Measurements from ENCODE around the gene SMARCE1. TPM values are rescaled to one million over a fixed set of nuclear protein-coding genes. Genes with fewer than 3 reads are reported as not detected.

SMARCE1 gene
- total RNA-seq, 1 experiment from 2014 or later: 57.9 TPM

GRCh38 chr17:40645943-40646342 lies 1.7 kb downstream of the SMARCE1 start:
- no peak for ATAC-seq
- no TSS peak for BruUV-seq (replicated peaks)

GRCh38 chr17:40645291-40645690 lies 2.3 kb downstream of the SMARCE1 start:
- H3K4me1 ChIP-seq (ENCODE audit: insufficient read depth, low read length): peaks cover 15% of the 10 kb centered on the region
- CTCF ChIA-PET: no interaction called here
- peaks cover 40% of the 10 kb centered on the region for H3K36me3 ChIP-seq (ENCODE audit: low read depth, low read length)
- no peaks in the 10 kb centered on the region for H3F3A ChIP-seq (ENCODE audit: low read length, unreplicated experiment)
- DNase-seq (no peak), ATAC-seq (no peak)
- H3K4me3 ChIP-seq (ENCODE audit: low read length): no peak overlapping the region
- POLR2A ChIA-PET (ENCODE audit: unreplicated experiment): no interaction called here
- no peaks in the 10 kb centered on the region for H3K9me3 ChIP-seq (ENCODE audit: low read length)
- no peaks in the 10 kb centered on the region for H4K20me1 ChIP-seq (ENCODE audit: low read length)
- H3K79me2 ChIP-seq (ENCODE audit: low read length): peaks cover 53% of the 10 kb centered on the region
- H3K9me2 ChIP-seq (replicated peaks; ENCODE audit: low read length): no peaks in the 10 kb centered on the region
- no peak overlapping the region for H3K9ac ChIP-seq (ENCODE audit: low read length)
- intact Hi-C loops (cut with micrococcal nuclease): no loop called here
- H3K27me3 ChIP-seq (ENCODE audit: low read length): no peaks in the 10 kb centered on the region
- peak overlapping the region; percentile 87; the same call in 1 of the 2 replicates for H3K4me2 ChIP-seq (ENCODE audit: low read length)
- no peak for TF ChIP-seq EZH2 (IDR thresholded peaks at IDR 0.05; ENCODE audit: low read length, unreplicated experiment)
- TF ChIP-seq CTCF (conservative IDR thresholded peaks at IDR 0.05; ENCODE audit: low read depth, low read length): no peak
- TF ChIP-seq EZH2phosphoT487 (IDR thresholded peaks at IDR 0.05; ENCODE audit: borderline replicate concordance, low read length): no peak
- no peak overlapping the region for H2AFZ ChIP-seq (ENCODE audit: low read length)
- no peak overlapping the region for H3K27ac ChIP-seq (ENCODE audit: low read length)
- no TSS peak for BruUV-seq (replicated peaks)

More at GRCh38 chr17:40645943-40646342, 1.7 kb downstream of the SMARCE1 start:
- H2AFZ ChIP-seq (ENCODE audit: low read length): no peak overlapping the region
- H3K9me3 ChIP-seq (ENCODE audit: low read length): no peaks in the 10 kb centered on the region
- H3K9me2 ChIP-seq (replicated peaks; ENCODE audit: low read length): no peaks in the 10 kb centered on the region
- CTCF ChIA-PET: interaction anchor here (0.7 kb wide), 1 partner anchor 26 kb away, joined by 3 read pairs; no protein-coding TSS in a partner anchor
- intact Hi-C loops (cut with micrococcal nuclease): no loop called here
- H3K79me2 ChIP-seq (ENCODE audit: low read length): peaks cover 47% of the 10 kb centered on the region
- H3F3A ChIP-seq (ENCODE audit: low read length, unreplicated experiment): no peaks in the 10 kb centered on the region
- no peaks in the 10 kb centered on the region for H4K20me1 ChIP-seq (ENCODE audit: low read length)
- H3K9ac ChIP-seq (ENCODE audit: low read length): no peak overlapping the region; the same call in 1 of the 2 replicates
- TF ChIP-seq EZH2 (IDR thresholded peaks at IDR 0.05; ENCODE audit: low read length, unreplicated experiment): no peak
- no peak for TF ChIP-seq EZH2phosphoT487 (IDR thresholded peaks at IDR 0.05; ENCODE audit: borderline replicate concordance, low read length)
- TF ChIP-seq CTCF (conservative IDR thresholded peaks at IDR 0.05; ENCODE audit: low read depth, low read length): no peak
- H3K36me3 ChIP-seq (ENCODE audit: low read depth, low read length): peaks cover 33% of the 10 kb centered on the region
- no peaks in the 10 kb centered on the region for H3K27me3 ChIP-seq (ENCODE audit: low read length)
- H3K4me2 ChIP-seq (ENCODE audit: low read length): peak overlapping the region; percentile 87
- H3K27ac ChIP-seq (ENCODE audit: low read length): no peak overlapping the region
- H3K4me1 ChIP-seq (ENCODE audit: insufficient read depth, low read length): peaks cover 15% of the 10 kb centered on the region
- POLR2A ChIA-PET (ENCODE audit: unreplicated experiment): no interaction called here
- peak overlapping the region; percentile 79 for H3K4me3 ChIP-seq (ENCODE audit: low read length)
- DNase-seq: no peak

GRCh38 chr17:40637931-40638330 lies 9.7 kb downstream of the SMARCE1 start:
- DNase-seq: no peak
- H3K27ac ChIP-seq (ENCODE audit: low read length): no peak overlapping the region
- no peak for TF ChIP-seq EZH2phosphoT487 (IDR thresholded peaks at IDR 0.05; ENCODE audit: borderline replicate concordance, low read length)
- no peaks in the 10 kb centered on the region for H3K4me1 ChIP-seq (ENCODE audit: insufficient read depth, low read length)
- intact Hi-C loops (cut with micrococcal nuclease): no loop called here
- H3K27me3 ChIP-seq (ENCODE audit: low read length): no peaks in the 10 kb centered on the region
- peaks cover 22% of the 10 kb centered on the region; the same call in 1 of the 2 replicates for H3K79me2 ChIP-seq (ENCODE audit: low read length)
- no peak overlapping the region for H3K4me2 ChIP-seq (ENCODE audit: low read length)
- no peak overlapping the region for H2AFZ ChIP-seq (ENCODE audit: low read length)
- H3K9ac ChIP-seq (ENCODE audit: low read length): no peak overlapping the region
- ChIA-PET CTCF (no interaction called here), POLR2A (ENCODE audit: unreplicated experiment) (no interaction called here)
- H3F3A ChIP-seq (ENCODE audit: low read length, unreplicated experiment): no peaks in the 10 kb centered on the region
- no TSS peak for BruUV-seq (replicated peaks)
- no peak for ATAC-seq
- no peak overlapping the region for H3K4me3 ChIP-seq (ENCODE audit: low read length)
- H3K9me3 ChIP-seq (ENCODE audit: low read length): no peaks in the 10 kb centered on the region
- no peaks in the 10 kb centered on the region for H3K9me2 ChIP-seq (replicated peaks; ENCODE audit: low read length)
- 0 out of 2 replicates have a peak, but pooled peaks cover 3% of the 10 kb centered on the region for H4K20me1 ChIP-seq (ENCODE audit: low read length)
- H3K36me3 ChIP-seq (ENCODE audit: low read depth, low read length): peaks cover 65% of the 10 kb centered on the region
